Stimulated activated CD4-positive, alpha-beta T cell treated with anti-CD3 and anti-CD28 coated beads, Interleukin-1b, Interleukin-23, amount 100 ng/mL, for 48 hours (primary cell): ENCODE measurements around the gene SPTSSA.
"Not testable (repeated sequence)": the region's sequence is repeated elsewhere in the genome, so short reads cannot be mapped to it uniquely, and the experiment has no call there.

ENCODE experiments used
- DNase-seq: peaks from one replicate; pipeline ENCODE4 v3.0.0-alpha.2; 2020

Gene SPTSSA

DNA sequence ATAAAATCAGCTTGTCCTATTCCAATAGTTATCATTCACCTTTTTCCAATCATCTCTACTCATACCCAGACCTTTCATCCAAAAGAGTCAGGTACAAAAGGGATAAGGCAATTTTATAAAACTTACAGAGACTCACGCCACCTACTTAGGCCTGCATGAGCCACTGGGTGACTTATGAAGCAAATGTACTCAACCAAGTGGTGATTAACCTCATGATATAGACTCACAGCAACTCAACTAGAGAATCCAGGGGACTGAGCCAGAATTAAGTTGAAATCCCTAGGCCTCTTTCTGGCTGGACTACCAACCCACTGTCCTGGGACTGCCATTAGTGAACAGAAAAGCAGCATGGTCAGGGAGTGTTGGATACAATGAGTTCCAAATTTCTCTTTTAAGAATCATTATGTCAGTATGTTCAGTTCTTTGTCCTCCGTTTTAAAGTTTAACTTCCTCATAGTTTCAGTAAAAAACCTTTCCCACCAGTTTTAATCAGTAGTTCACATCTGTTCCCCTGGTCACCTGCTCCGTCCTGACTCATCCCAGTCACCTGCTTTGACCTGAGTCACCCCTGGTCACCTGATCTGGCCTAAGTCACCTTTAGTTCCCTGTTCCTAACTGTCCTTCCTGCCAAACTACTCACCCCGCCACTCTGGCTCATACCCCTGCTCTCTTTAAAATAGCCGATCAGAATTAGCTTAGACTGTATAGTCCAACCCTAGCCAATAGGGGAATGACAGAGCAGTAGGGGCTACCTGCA, 36.8 kb downstream of the SPTSSA start:
- DNase-seq = no peak

DNA sequence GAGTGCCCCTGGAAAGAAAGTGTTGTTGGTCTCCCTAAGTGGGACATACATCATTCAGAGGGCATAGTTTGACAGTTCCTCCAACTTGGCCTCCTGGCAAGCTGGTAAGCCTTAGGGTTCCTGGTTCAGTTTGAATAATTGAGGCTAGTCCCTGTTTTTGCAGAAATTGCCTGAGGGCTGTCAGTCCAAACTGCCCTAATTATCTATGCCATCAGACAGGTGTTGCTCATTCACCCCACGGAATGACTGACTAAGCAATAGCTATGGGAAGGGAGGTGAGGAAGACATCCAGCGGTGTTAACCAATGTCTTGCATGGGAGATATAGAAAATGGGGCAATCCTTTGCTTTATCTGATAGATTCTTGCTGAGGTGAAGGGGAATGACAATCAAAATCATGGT, 37.6 kb downstream of the SPTSSA start:
- DNase-seq = no peak

DNA sequence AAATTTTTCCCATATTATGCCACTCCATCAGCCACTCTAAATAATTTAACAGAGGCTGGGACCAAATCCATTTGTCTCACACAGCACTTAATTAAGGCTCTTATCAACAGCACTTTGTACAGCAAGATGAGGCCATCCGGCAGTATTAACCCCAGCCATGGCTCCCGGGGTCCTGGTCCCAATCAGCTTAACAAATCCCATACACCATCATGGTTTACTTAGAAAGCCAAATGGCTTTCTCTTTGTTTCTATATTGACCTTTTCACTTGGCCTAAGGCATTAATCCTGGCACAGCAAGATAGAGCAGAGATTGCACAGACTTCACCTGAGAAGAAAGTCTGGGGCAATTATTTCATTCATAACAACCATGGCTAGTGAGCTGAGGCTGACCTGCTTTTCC, 38.6 kb downstream of the SPTSSA start:
- no peak for DNase-seq

DNA sequence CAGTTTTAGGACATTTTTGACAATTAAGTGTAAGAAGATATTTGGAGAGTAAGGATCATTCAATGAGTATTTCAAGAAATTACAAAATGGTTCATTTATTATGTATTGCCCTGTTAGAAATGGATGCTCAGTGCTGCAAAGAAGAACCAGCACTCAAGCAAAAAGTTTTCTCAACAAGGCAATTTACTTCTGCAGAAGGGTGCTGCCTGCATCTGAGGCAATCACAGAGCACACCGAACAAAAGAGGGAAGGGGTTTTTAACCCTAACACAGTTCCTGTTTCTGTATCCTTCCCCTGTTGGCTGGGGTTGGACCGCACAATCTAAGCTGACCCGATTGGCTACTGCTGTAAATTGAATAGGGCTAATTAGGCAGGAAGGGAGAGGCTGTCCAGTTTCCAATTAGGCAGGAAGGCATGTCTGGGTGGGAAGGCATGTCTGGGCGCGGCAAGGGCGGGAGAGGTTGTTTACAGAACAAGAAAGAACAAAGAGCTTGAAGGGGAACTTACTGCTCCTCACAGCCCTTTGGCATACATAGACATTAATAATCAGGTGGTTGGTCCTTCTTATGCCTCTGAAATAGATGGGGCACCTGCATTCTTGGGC, 41.4 kb downstream of the SPTSSA start:
- DNase-seq = no peak

DNA sequence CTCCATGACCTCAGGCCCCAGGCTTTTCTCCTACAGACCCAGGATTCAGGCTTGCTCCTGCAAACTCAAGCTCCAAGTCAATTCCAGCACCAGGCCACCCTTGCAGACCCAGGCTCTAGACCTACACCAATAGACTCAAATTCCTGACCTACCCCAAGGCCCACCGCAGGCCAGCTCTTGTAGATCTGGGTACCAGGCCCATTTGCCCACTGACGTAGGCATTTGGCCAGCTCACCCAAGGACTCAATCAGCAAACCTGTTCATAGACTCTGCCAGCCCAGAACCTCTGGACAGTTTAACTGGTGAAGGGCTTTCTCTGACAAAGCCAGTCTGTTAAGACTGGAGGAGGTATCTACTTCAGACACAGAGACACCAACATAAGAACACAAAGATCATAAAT, 52.3 kb downstream of the SPTSSA start:
- no peak for DNase-seq

DNA sequence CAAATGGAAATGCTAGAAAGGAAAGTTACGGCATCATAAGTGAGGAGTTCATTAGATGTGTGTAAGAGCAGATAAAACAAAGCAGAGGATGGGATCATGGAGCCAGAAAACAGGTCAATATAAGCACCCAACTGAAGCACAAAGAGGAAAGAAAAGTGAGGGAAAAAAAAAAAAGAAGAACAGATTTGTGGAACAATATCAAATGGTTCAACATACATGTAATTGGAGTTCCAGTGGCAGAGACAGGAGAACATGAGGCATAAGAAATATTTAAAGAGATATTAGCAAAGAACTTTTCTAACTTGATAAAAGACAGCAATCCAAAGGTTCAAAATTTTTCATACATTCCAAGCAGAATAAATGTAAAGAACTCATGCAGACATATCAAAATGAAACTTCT, 54.1 kb downstream of the SPTSSA start:
- DNase-seq = no peak

DNA sequence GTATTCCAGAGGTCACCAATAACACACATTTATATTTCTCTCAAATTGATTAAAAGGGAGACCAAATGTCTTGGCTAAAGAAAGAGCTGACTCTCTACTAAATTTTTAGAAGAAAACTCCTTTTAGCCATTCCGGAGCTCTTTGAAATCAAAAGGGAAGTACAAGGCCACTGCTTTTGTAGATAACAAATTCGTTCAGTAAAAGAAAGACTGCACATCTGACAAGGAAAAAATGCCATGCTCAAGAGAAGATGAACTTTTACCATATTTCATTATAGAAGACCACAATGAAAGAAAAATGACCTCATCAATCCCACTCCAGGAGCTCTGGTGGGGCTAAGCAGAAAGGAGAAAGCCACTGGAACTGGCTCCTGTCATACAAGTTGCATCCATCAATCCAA, 57.6 kb downstream of the SPTSSA start:
- DNase-seq = no peak

DNA sequence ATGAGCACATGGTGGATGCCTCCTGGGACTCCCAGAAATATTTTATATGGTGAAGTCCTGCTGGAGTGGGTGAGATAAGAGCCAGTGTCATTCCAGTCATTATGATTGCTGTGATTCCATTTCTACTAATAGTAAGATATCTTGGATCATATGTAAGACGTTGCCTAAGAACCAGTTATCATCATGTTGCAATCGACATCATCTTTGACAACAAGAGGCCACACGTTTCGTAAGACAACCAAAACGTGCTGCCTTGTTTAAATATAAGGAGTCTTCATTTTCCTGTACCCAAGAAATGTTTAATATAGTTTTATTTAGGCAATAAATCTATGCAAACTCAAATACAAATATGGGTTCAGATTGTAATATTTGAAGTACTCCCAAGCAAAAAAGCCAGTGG, 58.4 kb downstream of the SPTSSA start:
- DNase-seq = no peak

DNA sequence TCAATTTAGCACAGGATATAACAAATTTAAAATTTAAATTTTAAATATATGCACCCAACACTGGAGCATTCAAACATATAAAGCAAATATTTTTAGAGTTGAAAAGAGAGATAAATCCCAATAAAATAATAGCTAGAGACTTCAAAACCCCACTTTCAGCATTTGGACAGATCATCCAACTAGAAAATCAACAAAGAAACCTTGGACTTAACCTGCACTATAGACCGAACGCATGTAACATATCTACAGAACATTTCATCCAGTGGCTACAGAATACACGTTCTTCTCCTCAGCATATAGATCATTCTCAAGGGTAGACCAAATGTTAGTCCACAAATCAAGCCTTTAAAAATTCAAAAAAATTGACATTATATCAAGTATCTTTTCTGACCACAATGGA, 64.0 kb downstream of the SPTSSA start:
- no peak for DNase-seq

DNA sequence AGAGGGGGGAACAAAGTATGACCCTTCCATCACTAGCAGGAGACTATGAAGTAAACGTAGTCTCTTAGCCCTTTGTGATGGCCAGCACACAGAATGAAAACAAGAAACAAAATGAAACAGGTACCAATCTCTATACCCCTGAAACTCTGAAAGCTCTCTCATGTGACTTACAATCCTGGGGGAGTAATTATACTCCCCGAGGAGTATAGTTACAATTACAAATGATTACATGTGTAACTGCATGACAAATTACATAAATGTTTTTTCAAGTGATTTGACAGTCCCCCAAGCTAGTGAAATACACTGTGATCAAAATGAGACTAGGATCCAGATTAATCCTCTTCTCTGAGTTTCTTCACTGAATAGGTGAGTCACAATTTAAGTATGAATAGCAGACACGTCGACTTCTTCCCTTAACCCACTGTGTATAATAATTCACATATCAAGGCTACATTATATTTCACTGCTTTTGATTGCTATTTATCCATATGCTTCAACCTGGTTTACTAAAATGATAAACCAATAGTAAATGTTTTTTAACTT, 74.0 kb downstream of the SPTSSA start:
- no peak for DNase-seq

DNA sequence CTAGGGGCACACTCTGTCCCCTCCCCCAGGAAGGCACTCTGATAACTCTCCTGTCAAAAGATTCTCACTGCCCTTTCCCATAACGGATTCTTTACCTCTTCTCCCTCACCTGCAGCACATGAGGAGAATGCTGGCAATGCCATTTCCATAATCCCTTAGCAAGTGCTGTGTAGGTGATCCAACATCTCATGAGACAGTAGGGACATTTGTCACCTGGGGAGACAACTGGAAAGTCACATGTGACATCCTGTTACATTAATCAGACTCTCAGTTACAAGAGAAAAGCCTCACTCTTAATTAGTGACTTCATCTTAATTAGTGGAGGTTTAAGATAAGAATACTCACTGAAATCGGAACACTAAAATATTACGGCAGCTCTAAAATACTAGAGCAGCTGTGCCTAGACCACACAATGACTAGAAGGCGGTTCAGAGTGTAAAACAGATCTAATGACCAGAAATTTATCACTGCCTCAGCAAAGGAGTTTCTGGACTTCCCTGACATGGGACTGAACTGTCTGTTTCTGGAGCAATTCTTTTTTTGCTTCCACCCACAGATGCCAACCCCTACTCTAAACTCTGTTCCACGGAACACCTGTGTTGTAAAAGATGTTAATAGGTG, 75.1 kb downstream of the SPTSSA start:
- no peak for DNase-seq

DNA sequence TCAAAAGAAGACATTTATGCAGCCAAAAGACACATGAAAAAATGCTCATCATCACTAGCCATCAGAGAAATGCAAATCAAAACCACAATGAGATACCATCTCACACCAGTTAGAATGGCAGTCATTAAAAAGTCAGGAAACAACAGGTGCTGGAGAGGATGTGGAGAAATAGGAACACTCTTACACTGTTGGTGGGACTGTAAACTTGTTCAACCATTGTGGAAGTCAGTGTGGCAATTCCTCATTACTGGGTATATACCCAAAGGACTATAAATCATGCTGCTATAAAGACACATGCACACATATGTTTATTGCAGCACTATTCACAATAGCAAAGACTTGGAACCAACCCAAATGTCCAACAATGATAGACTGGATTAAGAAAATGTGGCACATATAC, 76.2 kb downstream of the SPTSSA start:
- not testable (repeated sequence) for DNase-seq

DNA sequence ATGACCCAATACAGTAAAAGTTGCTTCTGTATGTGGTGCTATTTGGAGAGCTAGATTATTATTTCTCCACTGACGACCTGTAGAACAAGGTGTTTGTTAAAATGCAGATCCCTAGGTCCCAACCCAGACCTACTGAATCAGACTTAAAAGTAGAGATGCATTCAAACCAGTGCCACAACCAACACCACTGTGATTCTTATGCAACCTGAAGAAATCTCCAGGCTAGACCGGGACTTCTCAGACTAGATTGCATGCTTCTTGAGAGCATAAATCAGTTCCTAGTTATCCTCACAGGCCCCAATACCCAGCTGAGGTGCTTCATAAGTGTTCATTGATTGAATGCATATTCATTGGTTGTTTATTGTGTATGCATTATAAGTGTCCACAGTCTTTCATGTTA, 78.2 kb downstream of the SPTSSA start:
- no peak for DNase-seq
